Activated CD8-positive, alpha-beta memory T cell treated with anti-CD3 and anti-CD28 coated beads, Interleukin-2, amount 50 U/mL, for 1 hour (primary cell): ENCODE results near the gene NDUFAF8.

Source experiments
- DNase-seq: peaks from one replicate; pipeline ENCODE4 v3.0.0-alpha.2; 2020; ENCODE audit errors: extremely low read depth

NDUFAF8 gene, protein sequence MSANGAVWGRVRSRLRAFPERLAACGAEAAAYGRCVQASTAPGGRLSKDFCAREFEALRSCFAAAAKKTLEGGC

DNA sequence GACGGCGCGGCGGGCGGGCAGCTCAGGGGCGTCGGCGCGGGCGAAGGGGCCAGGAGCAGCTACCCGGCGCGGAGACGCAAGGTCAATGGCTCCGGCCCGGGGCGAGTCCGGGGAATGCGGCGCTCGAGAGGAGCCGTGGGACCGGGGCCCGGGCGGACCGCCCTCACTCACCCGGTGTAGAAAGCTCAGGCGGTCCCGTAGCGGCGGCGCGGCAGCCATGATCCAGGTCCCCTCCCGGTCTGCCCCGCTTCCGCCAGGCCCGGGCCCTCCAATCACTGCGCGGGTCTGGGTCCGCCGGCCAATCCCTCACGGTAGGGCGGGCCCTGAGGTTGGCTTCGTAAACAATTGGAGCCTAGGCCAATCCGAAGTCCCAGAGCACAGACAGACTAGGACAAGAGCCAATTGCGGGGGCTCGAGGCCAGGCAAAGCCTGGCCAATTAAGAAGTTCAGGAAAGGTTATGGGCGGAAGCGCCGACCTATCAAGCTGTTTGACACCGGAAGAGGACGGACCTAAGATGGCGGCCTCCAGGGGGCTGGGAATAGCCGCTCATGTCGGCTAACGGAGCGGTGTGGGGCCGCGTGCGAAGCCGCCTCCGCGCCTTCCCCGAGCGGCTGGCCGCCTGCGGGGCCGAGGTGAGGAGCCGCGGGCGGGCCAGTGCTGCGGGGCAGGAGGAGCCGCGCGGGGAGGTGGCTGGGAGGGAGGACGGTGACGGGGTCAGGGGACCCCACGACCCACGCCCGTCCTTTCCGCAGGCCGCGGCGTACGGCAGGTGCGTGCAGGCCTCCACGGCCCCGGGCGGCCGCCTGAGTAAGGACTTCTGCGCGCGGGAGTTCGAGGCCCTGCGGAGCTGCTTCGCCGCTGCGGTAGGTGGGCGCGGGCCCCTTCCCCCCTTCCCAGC is at the start of gene NDUFAF8, which contains the start of gene TEPSIN:
Gene NDUFAF8, plus strand, starts transcription at position 504 of the 899 bp plus-strand sequence. Its CDS starts 46 bp downstream, at position 550.
Gene TEPSIN, minus strand, starts transcription at position 241 of the 899 bp plus-strand sequence. Its CDS starts 22 bp downstream, at position 219.
- peak; percentile 86 for DNase-seq

DNA sequence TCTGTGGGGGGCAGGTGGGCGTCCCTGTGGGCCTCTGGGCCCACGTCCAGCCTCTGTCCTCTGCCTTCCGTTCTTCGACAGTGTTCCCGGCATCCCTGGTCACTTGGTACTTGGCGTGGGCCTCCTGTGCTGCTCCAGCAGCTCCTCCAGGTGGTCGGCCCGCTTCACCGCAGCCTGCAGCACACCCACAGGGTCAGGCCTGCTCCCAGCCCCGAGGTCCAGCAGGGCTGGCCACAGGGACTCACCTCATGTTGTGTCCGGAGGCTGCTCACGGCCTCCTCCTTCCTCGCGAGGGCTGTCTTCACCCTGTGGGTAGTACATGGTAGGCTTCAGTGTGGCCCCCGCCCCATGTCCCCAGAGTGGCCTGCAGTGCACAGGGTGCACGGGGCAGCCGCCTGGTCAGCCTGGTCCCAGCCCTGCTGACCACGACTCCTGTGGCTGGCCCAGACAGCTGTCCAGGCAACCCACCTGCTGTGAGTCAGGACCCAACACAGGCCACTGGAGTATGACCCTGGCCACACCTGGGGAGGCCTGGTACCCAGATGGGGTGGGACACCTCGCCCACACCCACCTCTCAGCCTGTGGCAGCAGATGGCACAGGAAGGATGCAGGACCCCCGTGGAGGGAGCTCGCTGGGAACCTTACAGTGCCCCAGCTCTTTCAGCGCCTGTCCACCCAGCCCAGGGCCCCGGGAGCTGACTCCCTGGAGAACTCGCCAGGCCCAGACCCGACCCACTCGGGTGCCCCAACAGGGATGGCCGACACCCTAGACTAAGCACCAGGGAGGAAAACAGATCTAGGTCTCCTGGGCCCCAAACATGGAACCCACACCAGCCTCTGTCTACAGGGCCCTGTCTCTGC is 49.2 kb upstream of the NDUFAF8 start:
- no peak for DNase-seq

DNA sequence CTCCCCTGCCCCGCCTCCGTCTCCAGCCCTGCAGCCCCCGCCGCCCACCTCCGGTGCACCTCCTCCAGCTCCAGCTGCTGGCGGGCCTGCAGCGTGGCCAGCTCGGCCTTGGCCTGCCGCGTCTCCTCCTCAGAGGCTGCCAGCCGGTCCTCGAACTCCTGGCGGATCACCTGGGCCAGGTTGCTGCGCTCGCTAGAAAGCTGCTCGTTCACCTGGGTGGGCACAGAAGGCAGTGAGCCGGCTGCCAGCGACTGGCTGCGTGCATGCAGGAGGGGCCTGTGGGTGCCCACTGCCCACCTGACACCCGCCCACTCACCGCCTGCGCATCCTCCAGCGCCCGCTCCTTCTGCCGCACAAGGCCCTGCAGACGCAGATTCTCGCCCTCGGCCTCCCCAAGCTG is 48.5 kb upstream of the NDUFAF8 start:
- DNase-seq, result no peak

DNA sequence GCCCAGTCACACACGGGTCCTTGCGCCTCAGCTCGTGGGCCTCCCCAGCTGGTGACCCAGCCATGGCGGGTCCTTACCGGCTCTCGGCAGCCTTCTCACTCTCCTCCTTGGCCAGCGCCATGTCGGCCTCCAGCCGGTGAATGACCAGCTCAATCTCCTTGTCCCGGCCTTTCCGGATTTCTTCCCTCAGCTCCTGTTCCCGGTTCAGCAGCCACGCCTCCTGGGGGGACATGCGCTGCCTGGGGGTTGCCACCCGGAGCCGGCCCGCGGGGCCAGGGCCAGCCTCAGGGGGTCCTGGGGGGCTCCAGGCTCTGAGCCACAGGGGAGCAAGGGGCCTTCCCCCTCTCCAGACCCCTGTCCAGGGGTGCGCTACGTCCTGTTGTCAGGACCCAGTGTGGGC is 48.0 kb upstream of the NDUFAF8 start:
- DNase-seq, result no peak

DNA sequence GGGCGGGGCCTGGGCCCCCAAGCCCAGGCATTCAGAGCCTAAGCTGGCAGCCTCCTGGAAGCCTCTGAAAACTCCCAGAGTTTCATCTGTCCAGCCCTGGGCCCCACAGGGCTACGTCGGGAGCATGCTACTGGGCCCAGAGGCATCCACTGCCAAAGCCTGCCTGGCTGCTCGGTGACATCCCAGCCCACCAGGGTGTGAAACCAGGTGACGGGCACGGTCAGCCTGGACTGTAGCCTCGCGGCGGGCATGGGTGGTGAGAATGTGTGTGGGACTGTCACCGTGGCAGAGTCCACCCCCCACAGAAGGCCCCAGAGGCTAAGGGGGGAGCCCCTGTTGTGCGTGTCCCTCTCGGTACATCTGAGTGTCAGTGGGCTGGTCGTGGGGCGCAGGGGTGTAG is 47.5 kb upstream of the NDUFAF8 start:
- no peak for DNase-seq

DNA sequence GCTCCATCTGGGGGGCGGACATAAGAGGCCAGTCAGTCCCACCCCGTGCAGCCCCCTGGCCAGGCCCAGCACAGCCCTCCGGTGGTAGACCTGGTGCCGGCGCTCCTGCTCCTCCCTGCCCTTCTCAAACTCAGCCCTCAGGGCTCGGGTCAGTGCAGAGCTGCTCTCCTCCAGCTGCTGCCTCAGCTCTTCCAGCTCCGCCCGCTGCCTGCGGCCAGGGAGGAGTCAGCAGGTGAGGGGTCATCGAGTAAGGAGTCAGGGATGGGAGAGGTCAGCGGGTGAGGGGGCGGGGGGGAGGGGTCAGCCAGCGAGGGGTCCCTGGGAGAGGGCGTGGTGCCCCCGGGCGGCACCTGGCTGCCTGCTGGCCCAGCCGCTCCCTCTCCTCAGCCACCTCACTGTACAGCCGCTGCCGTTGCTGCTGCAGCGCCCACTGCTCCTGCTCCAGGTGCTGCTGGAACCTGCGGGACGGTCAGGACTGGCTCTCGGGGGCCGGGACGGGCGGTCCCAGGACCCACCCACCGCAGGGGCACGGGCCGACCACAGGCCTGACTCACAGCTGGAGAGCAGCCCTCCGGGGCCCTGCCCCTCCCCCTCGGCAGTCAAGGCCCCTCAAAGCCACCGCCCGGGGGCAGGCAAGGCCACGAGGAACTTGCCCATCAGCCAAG is 46.6 kb upstream of the NDUFAF8 start:
- DNase-seq, result no peak

DNA sequence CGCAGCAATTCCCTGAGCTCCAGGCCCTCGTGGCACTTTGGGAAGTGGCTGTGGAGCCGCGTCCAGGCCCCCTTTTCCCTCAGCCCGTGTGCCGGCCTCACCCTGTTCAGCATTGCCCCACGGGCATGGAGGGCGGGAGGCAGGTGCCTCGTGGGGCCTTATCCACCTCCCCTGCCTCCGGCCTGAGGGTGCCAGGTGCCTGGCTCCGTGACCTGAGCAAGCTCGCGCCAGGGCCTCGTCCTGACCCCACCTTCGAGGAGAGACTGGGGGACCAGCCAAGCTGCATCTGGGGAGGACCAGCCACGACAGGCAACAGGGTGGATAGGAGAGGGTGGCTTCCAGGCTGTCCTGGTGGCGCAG is 46.1 kb upstream of the NDUFAF8 start:
- no peak for DNase-seq

DNA sequence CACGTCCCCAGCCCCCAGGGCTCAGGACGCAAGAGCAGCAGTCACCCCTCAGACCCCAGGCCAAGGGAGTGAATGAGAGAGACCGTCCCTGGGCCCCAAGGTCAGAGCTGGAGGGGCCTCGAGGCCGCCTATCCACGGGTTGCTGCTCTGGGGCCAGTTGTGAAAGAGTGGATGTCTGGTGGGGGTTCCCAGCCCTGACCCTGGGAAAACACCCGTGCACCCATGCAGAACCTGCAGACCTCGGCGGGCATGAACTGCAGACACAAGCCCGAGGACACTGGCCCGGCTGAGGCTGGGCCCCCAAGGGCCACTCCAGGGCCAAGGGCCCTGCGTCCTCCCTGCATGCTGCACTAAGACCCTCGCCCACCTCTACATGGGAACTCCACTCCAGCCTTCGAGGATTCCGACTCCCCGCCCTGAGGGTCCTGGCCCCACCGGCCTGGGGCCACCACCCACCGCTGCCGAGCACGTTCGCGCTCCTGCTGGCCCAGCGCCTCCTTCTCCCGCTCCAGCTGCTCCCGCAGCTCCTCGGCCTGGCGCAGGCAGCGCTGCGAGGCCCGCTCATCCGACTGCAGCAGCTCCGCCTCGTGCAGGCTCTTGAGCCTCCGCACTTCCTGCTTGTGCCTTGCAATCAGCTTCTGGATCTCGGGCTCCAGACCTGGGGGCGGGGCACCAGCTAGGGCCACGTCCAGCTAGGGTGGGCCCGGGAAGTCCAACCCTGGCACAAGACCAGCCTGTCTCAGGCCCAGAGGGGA is 45.5 kb upstream of the NDUFAF8 start:
- DNase-seq, result no peak

DNA sequence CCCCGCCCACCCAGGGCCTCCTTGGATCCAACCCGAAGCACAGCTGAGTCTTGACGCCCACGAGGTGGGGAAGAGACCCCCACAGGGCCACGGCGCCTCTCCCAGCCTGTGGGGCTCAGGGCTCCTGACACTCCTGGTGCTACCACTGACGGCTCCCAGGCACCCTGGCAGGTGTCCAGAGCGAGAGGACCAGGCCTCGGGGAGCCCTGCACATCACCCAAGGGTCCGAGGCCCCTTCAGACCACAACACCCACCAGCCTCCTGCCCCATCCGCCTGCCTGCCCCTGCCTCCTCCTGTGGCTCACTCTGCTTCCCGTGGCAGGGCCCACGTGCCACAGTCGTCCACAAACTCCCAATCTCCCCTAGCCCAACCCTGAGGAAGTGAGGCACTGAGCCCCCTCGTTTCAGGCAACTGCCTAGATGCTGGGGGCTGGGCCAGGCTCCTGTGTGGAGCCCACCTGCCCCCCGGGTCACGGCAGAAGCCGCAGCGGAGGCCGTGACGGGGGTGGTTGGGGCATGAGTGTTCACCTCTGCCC is 44.8 kb upstream of the NDUFAF8 start:
- DNase-seq, result no peak

DNA sequence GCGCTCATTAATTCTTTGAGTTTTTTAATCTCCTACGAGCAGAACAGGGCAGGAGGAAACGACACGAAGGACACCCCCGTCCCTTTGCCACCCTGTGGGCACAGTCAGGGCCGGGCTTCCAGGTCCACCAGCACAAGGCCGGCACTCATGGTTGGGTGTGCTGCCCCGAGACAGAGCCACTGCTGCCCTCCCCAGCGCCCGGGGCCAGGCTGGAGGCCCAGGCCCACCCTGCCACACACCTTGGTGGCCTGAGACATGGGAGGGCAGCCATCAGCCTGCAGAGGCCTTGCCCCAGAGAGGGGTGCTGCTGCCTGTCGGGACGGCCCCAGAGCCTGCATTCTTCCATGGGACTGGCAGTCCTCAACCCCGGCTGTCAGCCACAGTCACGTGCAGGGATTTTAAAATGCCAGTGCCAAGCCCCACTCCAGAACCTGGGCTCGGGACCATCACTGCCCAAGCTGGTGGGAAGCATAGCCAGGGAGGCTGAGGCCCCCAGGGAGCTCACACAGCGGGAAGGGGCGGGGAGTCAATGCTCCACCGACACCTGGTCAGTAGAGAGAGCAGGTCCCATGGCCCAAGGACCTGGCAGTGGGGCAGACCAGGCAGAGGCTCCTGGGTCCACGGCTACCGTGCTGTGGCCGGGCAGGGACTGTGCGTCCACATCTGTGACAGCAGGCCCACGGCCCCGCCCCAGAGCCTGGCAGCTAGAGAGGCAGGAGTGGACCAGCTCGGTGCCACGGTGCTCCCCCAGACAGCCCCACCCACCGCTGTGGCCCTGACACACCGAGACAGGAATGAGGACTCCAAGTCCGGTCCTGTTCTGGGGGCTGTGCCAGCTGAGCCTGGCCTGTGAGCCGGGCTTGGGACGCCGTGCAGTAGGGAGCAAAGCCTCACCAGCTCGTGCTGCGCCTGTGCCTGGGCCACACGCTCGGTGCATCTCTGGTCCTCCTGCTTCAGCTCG is 43.9 kb upstream of the NDUFAF8 start:
- no peak for DNase-seq

DNA sequence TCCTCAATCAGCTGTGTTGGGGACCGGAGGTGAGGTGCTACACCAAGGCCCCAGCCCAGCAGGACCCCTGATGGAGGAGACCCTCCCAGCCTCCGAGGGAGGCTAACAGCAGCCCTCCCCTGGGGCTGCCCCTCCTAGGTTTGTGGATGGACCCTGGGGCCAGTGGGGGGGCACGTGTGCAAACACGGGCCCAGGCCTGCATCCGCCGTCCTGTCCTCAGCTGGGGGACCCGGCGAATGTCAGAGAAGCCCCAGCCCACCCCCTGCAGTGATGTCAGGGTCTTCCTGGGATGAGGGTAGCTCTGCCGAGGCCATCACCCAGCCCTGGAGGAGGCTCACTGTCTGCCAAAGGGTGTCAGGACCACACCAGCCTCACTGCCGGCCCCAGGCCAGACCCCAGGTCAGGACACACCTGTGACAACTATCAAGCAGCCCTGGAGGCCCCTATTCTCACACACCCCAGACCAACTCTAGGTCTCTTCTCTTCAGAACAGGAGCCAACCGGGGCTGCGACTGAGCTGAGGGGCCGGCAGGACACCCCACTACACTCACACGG is 43.1 kb upstream of the NDUFAF8 start:
- DNase-seq, result no peak

DNA sequence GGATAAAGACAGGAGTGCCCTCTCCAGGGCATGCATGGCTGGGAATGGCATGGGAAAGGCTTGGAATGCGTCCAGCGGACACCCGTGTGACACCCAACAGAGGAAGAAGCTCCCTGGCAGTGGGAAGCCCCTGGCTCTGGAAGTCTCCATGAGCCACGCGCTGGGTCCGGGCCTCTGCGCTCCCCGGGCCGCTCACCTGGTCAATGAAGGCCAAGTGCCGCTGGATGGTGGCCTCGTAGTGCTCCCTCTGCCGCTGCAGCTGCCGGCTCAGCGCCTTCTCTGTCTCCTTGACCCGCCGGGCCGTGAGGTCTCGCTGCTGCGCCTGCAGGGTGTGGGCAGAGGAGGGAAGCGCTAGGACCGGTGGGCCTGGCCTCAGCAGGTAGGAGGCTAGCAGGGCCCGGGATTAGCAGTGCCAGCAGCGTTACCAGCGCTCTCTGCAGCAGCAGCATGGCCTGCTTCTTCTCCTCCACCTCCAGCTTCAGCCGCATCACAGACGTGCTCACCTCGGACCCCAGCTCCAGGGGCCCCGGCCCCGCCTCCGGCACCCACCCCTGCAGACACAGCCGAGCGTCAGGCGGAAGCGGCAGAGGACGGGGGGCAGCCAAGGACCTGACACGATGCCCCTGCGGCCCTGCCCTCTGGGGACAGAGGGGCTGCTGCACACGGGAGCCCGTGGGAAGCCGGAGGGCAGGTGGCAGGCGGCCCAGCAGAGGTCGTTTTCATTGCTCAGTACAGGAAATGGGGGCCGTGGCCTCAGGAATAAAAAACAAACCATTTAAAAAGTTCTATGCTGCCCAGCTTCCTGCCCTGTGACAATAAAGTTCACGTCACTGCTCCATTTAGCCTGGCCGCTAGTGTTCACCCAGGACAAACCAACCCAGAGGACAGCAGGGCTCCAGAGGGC is 42.4 kb upstream of the NDUFAF8 start:
- no peak for DNase-seq

DNA sequence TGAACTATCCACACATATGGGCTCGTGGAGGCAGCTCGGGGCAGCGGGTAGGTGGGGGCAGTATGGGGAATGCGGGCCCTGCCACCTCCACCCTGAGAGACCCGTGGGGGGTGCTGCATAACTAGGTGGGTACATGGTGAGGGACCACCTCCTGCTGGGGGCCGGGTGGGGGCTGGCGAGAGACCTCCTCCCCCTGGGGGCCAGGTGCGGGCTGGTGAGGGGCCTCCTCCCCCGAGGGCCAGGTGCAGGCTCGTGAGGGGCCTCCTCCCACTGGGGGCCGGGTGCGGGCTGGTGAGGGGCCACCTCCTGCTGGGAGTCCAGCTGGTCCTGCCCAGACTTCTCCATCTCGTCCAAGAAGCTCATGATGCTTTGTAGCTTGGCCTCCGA is 41.7 kb upstream of the NDUFAF8 start:
- DNase-seq, result no peak

DNA sequence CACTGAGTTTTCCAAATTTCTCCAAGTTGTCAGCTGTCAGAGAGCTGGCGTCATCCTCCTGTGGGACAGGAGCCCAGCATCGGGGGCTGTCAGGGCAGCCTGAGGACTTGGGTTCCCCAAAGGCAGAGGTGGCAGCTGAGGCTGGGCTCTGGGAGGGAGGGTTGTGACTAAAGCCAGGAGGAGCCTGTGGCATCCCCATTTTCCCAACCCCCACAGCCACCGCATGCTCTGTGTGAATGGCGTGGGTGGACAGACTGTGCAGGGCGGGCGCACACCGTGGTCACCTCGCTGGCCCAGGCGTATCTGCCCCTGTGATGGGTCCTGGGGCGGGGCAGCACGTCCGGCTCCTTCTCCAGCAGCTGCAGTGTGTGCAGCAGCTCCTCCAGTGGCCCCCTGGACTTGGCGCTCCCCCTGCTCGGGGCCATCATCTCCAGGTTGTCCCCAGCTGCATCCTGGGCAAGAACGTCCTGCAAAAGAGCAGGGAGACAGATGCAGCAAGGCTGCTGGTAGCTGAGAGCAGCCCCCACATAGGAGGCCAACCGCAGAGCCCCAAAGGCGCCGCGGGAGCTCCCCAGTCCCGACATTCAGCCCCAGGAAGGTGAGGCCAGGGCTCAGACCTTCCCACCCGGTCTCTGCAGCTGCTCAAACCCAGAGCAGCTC is 41.2 kb upstream of the NDUFAF8 start:
- no peak for DNase-seq

DNA sequence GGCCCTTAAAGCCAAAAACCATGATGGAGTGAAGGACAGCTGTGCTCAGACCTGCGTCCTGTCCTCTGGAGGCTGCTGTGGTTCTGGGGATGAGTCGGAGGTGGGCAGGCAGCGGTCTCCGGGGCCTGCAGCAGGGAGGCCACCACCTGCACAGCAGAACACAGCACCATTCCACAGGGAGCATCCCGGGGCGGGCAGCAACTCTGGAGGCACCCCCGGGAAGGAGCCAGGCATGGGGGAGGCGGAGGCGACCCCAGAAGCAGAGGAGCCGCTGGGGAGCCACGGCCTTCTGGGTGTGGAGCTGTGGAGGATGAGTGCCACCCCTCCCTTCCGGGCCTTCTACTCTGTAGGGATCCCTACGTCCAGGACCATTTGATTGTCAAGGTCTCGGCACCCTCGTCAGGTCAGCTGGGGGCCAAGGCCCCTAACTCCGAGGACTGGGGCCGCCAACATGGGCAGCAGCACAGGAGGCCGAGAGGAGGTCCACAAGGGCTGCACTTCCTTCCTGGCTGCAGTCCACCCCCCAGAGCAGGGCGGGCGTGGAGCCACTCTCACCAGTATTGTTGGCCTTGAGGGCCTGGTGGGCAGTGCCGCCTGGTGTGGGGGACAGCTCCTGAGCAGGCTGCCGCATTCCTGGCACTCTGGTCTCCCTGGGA is 40.2 kb upstream of the NDUFAF8 start:
- DNase-seq, result no peak

DNA sequence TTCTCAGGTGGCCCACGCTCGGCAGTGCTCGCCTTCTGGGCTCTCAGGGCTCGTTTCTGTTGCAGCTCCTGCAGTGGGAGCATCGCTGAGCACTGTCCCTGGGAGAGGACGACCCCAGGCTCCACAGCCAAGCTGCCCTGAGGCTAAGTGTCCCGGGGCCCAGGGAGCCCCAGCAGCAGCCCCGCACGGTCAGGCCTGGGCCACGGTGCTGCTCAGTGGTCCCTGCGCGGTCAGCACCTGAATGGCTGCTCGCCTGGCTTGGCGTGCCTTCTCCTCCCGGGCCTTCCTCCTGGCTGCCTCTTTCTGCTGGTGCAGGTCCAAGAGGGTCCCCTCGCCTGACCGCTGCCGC is 39.7 kb upstream of the NDUFAF8 start:
- no peak for DNase-seq

DNA sequence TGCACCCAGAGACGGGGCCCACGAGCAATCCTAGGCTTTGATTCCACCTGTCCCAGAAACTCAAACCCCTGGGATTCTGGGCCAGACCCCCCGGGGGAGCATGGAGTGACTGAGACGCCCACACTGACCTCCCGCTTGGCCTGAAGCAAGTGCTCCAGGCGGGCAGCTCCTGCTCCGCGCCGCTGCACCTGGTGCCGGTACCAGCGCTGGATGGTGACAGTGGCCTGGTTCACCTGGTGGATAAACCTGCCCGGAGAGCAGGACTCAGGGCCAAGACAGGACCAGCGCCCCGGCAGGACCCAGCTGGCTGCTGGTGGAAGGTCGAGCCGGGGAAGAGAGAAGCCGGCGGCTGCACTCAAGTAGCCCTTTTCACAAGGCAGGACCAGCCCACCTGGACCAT is 38.9 kb upstream of the NDUFAF8 start:
- DNase-seq, result no peak
